ENCODE results near the gene CFHR4. TPM values are rescaled to one million over a fixed set of nuclear protein-coding genes. Genes with fewer than 3 reads are reported as not detected.
"Not testable (repeated sequence)": the region's sequence is repeated elsewhere in the genome, so short reads cannot be mapped to it uniquely, and the experiment has no call there.

Gene CFHR4
- total RNA-seq, 1 donor from 2014 or later = not detected

GRCh38 chr1:196941474-196941873 is 53.6 kb downstream of the CFHR4 start:
- DNase-seq (ENCODE audit: low spot score) = not testable (repeated sequence)

GRCh38 chr1:196943568-196943967 is 55.7 kb downstream of the CFHR4 start, which contains the start of gene CFHR2:
TSS of gene CFHR2 (plus strand) at chr1:196943738. CDS start at chr1:196943881, 143 bp downstream.
- not testable (repeated sequence) for DNase-seq (ENCODE audit: low spot score)

- no peak for DNase-seq (ENCODE audit: low spot score)
Measured at GRCh38 chr1:196951711-196952394, 64.0 kb downstream of the CFHR4 start.

GRCh38 chr1:196954778-196955177 is 66.9 kb downstream of the CFHR4 start:
- no peak for DNase-seq (ENCODE audit: low spot score)

GRCh38 chr1:196955926-196956325 is 68.1 kb downstream of the CFHR4 start:
- DNase-seq (ENCODE audit: low spot score) = no peak

GRCh38 chr1:196960854-196961253 is 73.0 kb downstream of the CFHR4 start:
- no peak for DNase-seq (ENCODE audit: low spot score)

Other genes starting within 250 kb of the CFHR4 start
- 145 TPM for gene CFH, start 236.0 kb upstream of the CFHR4 start, total RNA-seq
- gene CFHR3, start 113.2 kb upstream of the CFHR4 start, total RNA-seq = 1.1 TPM
- 2.3 TPM for gene CFHR1, start 68.3 kb upstream of the CFHR4 start, total RNA-seq
- gene CFHR2, start 55.7 kb downstream of the CFHR4 start, total RNA-seq = not detected
- gene CFHR5, start 89.5 kb downstream of the CFHR4 start, total RNA-seq = not detected
- not detected for gene F13B, start 179.2 kb downstream of the CFHR4 start, total RNA-seq